ES-I3 (cell line): ENCODE results near the gene COL23A1.

Source experiments
- H3K36me3 ChIP-seq: 2 replicates; pipeline ENCODE4 v1.6.1; 2013; ENCODE audit warnings: mild to moderate bottlenecking, low read length, control low read depth, moderate library complexity; ENCODE audit not compliant: insufficient read depth
- H3K4me1 ChIP-seq: 2 replicates; pipeline ENCODE4 v1.6.1; 2013; ENCODE audit warnings: mild to moderate bottlenecking, control low read depth, low read length; ENCODE audit not compliant: insufficient read depth
- H3K9ac ChIP-seq: 2 replicates; pipeline ENCODE4 v1.6.1; 2013; ENCODE audit warnings: low read depth, mild to moderate bottlenecking, low read length, moderate library complexity
- H3K9me3 ChIP-seq: 2 replicates; pipeline ENCODE4 v1.6.1; 2013; ENCODE audit warnings: mild to moderate bottlenecking, low read length, moderate library complexity; ENCODE audit not compliant: control insufficient read depth, insufficient read depth

Gene COL23A1

DNA sequence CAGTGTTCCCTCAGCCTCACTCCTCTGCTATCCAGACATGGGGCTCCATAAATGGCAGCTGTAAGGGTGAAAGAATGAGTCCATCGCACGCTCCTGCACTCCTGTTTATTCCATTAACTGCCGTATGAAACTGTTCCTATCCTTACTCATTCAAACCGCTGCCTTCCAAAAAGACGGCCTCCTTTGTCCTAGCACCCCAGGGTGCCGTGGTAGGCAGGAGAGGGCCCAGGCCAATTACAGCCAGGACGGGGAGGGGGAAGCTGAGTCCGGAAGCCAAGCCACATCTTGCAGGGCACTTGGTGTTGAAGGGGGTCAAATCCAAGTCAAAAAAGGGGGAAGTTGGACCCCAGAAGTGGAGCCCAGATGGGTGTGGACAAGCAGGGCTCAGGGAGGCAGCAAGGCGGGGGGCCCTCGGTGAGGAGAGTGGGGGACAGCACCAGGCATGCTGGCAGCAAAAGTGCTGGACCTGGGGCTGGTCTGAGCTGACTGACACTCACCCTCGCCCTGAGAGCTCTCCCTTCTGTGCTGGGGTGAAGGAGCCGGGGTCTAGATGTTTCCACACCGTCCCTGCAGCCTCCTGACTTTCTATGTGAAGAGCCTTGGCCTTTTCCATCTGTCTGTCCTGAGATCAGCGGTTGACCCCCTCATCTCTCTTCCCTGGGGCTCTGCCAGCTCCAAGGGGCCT lies 63.3 kb downstream of the COL23A1 start:
- no peaks in the 10 kb centered on the region for H3K9me3 ChIP-seq
- H3K36me3 ChIP-seq = no peaks in the 10 kb centered on the region
- H3K9ac ChIP-seq = no peak overlapping the region
- peaks cover 7% of the 10 kb centered on the region; the same call in 1 of the 2 replicates for H3K4me1 ChIP-seq

DNA sequence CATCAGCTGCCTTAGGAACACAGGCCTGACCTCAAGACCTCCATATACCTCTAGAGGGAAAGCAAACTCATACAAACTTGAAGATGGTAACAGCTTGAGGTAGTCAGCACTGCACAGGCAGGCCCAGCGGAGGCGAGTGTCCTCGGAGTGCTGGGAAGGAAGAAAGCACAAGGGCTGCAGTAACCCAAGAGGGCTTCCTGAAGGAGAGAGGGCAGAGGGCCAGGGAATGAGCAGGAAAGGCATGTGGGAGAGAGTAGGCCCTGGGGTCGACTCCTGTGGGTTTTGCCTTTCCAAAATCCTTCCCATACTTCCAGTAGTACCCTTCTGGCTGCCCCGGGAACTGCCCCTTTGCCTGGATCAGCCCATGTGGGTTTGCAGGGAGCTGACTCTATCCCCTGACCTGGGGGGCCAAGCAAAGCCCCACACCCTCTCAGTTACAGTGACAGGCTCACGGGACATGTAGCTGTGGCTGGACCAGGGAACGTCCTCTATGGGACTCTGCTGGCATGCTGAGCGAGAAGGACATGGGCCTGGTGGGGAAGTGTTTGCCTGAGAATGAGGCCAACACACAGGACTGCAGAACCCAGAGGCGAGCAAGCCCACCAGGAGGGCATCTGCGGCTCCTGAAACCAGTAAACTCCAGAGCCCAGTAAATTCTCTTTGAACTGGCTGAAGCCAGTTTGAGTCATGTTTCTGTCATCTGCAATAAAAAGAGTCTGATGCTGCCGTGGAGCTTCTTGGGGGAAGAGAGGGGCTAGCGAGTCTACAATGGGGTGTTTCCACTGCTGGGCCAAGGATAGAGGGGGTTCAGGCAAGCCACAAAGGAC lies 64.1 kb downstream of the COL23A1 start:
- H3K9me3 ChIP-seq = no peaks in the 10 kb centered on the region
- H3K9ac ChIP-seq = no peak overlapping the region
- H3K4me1 ChIP-seq = peaks cover 7% of the 10 kb centered on the region; the same call in 1 of the 2 replicates
- H3K36me3 ChIP-seq = no peaks in the 10 kb centered on the region

DNA sequence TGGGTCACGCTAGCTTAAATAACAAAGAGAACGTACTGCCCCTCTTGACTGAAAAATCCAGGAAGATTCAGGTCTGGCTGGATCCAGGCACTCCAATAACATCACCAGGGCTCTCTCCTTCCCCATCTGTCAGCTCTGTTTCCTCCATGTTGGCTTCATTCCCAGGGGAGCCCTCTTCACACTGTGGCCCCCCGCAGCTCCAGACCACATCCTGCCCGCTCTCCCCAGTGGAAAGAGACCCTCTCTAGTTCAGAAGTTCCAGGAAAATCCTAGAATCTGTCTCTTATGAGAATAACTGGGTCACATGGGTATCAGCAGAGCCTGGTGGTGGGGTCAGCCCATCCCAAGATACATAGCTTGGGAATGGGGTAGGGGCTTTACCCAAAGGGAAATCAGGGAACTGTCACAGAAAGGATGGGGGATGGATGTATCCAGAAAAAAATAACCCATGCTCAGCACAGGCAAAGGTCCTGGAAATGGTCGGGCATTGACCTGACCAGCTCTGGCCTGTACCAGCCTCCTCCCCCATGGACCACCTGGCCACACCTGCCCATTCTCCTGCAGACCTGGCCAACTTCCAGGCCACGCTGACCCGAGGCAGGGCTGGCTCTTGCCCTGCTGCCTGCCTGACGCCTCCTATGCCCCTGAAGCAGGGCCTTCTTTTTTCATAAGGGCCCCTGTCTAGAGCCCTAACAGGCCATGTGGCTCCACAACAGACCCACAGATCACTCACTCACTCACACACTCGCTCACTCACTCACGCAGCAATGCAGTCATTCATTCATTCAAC lies 65.9 kb downstream of the COL23A1 start:
- no peak overlapping the region for H3K9ac ChIP-seq
- no peaks in the 10 kb centered on the region for H3K36me3 ChIP-seq
- H3K9me3 ChIP-seq = no peaks in the 10 kb centered on the region
- H3K4me1 ChIP-seq = peaks cover 7% of the 10 kb centered on the region; the same call in 1 of the 2 replicates

DNA sequence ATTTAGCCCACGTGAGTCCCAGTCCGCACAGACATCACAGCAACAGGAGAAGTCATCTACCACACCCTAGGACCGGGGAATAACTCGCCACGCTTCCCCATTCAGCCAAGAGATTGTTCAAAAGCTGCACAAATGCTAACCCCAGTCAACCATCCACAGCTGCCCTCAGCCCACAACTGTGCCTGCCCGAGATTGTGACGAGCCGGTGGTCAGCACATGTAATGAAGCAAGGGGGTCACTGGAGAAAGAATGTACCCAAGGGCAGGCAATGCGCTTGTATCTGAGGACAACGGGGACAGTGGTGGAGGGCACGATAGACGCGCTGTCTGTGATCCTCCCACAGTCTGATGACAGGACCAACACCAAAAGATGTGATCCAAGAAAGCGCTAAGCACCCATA lies 67.8 kb downstream of the COL23A1 start:
- Histone ChIP-seq H3K4me1 (peaks cover 7% of the 10 kb centered on the region; the same call in 1 of the 2 replicates), H3K9ac (no peak overlapping the region), H3K36me3 (no peaks in the 10 kb centered on the region), H3K9me3 (no peaks in the 10 kb centered on the region)

DNA sequence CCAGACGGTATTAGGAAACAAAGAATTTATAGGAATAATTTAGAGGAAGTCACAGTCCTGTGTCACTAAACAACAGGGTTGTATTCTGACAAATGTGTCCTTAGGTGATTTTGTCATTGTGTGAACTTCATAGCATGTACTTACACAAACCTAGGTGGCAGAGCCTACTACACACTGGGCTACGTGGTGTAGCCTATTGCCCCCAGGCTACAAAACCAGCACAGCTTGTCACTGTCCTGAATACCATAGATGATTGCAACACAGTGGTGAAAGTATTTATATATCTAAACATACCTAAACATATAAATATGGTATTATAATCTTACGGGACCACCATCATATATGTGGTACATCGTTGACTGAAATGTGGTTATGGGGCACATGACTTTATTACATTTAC lies 69.3 kb downstream of the COL23A1 start:
- H3K9me3 ChIP-seq = no peaks in the 10 kb centered on the region
- H3K9ac ChIP-seq = no peak overlapping the region
- no peaks in the 10 kb centered on the region for H3K4me1 ChIP-seq
- no peaks in the 10 kb centered on the region for H3K36me3 ChIP-seq

DNA sequence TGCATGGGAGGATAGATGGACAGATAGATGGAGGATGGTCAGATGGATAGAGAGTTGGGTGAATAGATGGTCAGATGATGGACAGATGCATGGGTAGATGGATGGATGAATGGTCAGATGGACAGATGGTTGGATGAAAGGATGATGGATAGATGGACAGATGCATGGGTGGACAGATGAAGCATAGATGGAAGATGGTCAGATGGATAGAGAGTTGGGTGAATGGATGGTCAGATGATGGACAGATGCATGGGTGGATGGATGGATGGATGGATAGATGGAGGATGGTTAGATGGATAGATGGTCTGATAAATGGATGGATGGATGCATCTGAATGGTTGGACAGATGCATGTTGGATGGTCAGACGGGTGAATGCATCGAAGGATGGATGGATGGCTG lies 70.4 kb downstream of the COL23A1 start:
- Histone ChIP-seq H3K4me1 (no peaks in the 10 kb centered on the region), H3K9ac (no peak overlapping the region), H3K36me3 (no peaks in the 10 kb centered on the region), H3K9me3 (no peaks in the 10 kb centered on the region)

DNA sequence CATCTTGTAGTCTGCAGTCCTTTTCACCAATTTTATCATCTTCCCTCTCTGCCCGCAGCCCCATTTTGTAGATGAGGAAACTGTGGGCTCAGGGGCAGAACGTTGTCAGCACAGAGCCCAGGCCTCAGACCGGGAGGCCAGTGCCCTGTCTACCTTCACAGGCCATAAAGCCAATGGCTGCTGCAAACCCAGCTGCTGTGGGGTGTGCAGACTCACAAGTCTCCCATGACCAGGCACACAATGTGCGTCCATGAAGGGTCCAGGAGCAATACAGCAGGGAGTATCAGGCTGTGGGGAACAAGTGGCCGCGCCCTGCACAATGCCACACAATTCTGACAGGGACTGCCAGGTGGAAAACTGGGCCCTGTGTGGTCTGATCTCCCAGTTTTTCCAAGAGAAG lies 71.0 kb downstream of the COL23A1 start:
- Histone ChIP-seq H3K36me3 (no peaks in the 10 kb centered on the region), H3K9ac (no peak overlapping the region), H3K9me3 (no peaks in the 10 kb centered on the region), H3K4me1 (no peaks in the 10 kb centered on the region)

DNA sequence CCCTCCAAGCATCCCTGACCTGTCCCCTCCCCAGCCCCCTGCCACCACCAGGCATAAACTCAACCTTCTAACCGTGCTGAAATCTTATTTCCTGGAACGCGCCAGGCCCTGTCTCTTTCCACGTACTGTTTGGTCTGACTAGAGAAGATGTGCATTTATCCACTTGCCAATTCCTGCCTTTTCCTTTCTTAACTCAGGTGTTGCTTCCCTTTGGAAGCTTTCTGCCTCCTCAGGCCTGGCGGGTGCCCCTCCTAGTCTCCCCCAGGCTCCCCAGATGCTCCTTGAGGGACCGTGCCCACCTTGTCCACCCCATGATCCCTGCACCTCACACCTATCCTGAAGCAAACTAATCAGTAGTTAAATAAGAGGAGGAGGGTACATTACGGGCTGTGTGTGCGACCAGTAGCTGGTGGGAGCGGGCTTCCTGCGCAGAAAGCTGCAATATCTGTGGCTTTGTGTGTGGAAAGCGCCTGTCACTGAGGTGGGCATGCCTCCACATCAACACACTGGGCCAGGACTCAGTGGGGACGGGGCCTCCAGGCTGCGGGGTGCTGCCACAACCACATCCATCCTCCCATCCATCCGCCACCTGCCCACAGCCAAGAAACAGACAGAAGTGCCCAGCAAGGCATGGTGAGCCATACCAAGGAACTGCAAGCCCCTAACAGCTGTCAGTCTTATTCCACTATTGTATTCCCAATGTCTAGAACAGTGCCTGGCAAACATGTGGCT lies 73.5 kb downstream of the COL23A1 start:
- H3K9ac ChIP-seq = no peak overlapping the region
- no peaks in the 10 kb centered on the region for H3K4me1 ChIP-seq
- H3K9me3 ChIP-seq = no peaks in the 10 kb centered on the region; the same call in 1 of the 2 replicates
- no peaks in the 10 kb centered on the region for H3K36me3 ChIP-seq

DNA sequence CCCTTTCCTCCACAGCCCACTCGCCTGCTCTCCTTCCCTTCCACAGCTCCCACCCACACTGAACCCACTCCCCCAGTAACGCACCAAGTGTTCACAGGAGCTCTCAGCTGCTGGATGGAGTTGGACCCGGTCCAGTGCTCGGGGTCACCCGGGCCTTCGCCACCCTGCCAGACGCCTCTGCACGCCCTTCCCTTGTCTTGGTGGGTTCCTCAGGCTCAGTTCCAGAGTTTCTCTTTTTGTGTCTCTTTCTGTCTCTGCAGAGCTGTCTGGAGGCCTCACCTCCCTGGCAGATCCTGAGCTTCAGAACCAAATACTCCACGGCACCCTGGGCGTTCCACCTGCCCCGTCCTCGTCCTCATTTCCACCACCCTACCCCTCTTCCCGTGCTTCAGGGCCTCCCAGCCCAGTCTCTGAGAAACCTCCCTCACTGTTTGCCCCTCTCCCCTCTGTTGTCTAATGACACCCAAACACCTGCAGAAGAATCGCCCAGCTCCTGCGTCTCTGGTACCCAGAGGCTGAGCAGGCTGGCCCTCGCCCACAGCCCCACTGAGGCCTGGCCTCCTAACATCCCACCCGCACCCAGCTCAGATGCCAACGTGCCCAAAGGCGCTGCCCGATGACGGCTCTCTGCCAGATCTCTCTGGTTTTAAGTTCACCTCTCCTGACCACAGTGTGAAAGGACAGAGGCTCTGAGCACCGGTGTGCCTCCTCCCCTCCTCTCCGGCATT lies 74.3 kb downstream of the COL23A1 start:
- H3K9ac ChIP-seq = no peak overlapping the region
- H3K4me1 ChIP-seq = no peaks in the 10 kb centered on the region

DNA sequence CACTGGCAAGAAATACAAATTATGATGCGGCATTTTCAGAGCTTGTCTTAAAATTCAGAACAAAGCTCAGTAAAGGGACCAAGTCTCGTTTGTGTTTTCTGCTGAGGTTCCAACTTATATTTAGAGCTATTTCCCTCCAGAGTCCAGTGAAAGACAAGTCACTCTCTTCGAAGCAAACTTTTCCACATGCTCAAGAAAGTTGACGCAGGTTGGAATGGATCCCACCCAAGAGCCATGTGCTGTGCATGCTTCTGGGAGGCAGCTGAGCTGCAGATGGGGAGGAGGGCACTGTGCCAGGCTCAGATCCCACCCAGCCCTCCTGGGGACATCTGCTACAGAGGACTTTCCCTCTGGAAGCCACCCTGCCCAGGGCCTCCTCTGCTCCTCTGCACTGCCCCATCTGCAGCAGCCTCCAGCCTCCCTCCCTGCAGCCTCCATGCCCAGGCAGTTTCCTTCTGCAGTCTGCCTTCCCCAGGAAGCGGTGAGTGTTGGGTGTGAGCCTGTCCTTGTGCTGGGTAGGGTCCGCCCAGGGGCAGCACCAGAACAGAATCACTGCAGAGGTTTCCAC lies 75.3 kb downstream of the COL23A1 start:
- Histone ChIP-seq H3K36me3 (no peaks in the 10 kb centered on the region), H3K4me1 (no peaks in the 10 kb centered on the region), H3K9me3 (no peaks in the 10 kb centered on the region; the same call in 1 of the 2 replicates), H3K9ac (no peak overlapping the region)

More for the DNA sequence above, 74.3 kb downstream of the COL23A1 start:
- Histone ChIP-seq H3K9me3 (no peaks in the 10 kb centered on the region; the same call in 1 of the 2 replicates), H3K36me3 (no peaks in the 10 kb centered on the region)

DNA sequence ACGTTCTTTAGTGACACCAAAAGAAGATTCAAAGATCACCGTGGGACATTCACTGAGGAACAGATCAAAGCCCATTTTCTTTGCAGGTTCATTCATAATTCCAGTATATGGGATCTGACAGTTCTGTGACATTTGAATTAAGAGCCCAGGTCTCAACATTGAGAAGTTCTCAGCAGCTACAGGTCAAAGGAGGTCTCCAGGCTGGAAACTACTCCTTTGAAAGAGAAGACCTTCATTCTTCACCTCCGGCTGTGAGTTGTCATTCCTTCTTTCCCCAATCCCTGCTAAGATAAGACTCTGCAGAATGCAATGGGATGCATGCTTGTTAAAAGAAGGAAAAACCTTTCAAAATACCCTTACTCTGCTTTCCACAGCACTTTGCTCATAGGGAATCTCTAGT lies 79.0 kb downstream of the COL23A1 start:
- no peaks in the 10 kb centered on the region for H3K36me3 ChIP-seq
- no peaks in the 10 kb centered on the region for H3K4me1 ChIP-seq
- H3K9ac ChIP-seq = no peak overlapping the region
- peaks cover 5% of the 10 kb centered on the region; the same call in 1 of the 2 replicates for H3K9me3 ChIP-seq

DNA sequence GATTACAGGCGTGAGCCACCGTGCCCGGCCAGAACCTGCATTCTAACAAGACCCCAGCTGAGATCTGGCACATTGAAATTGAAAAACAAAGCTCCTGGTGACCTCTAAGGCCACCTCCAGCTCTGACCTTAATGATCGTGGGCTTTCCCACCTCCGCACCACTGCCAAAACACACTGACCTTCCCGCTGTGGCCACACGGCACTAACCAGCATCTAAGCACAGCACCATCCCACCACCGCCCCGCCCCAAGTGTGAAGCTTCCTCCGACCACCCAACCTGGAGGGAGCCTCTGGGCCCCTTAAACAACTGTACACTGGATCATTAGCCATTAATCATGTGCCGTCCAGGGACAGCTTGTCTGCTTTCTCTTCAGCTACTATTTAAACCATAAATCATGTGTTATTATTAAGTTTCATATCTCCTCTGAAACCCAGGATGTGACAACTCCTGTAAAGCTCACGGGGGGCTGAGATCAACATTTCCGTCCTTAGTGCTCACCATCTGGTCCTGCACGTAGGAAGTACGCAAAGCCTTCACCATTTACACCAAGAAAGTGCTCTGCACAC lies 80.6 kb downstream of the COL23A1 start:
- Histone ChIP-seq H3K9me3 (peaks cover 5% of the 10 kb centered on the region; the same call in 1 of the 2 replicates), H3K9ac (no peak overlapping the region), H3K36me3 (no peaks in the 10 kb centered on the region), H3K4me1 (peaks cover 3% of the 10 kb centered on the region; the same call in 1 of the 2 replicates)
